Retinal pigment epithelial cell (primary cell): ENCODE results near the gene BACE1-AS.

Source experiments
- DNase-seq: peaks from one replicate; pipeline ENCODE4 v3.0.0-alpha.2; 2010; ENCODE audit warnings: low read depth
- H3K4me3 ChIP-seq: 2 replicates; pipeline ENCODE4 v1.5.1; 2011; ENCODE audit warnings: mild to moderate bottlenecking, low read length, control low read depth, moderate library complexity
- CTCF ChIP-seq: conservative IDR thresholded peaks from 2 replicates; pipeline ENCODE4 v1.5.1; 2011; ENCODE audit warnings: low read depth, low read length, control low read depth, inconsistent platforms

The BACE1-AS gene

DNA sequence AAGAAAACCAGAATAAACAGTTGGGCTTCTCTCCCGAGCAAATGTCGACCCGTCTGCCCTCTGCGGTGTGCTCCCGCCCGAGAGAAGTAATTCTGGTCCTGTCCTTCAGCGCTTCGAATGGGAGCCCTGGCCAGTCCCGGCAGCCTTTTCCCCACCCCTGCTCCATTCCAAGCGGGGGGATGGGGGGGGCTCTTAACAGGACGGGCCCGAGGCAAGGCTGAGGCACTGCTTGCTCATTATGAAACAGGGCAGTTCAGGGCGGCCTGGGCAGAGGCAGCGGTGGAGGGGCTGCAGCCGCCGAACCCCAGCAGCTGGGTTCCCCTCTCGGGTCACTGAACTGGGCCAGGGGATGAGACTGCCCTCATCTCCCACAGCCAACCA, 9.1 kb downstream of the BACE1-AS start:
- H3K4me3 ChIP-seq, result no peak overlapping the region
- DNase-seq, result no peak
- TF ChIP-seq CTCF, result no peak

DNA sequence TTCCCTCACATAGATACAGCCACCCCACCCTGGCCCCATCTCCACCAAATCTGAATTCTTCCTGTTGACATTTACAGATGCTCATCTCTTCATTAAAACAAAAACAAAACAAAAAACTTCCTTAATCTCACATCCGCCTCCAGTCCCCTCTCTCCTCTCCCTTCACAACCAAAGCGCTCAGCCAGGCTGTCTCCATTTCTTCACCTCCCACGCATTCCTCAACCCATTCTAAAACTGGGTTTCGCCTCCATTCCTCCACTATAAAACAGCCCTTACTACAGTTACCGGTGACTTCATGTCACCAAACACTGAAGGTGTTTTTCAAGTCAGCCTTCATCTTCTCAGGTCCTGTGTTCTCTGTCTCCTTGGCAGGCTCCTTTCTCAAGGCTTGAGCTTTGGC, 9.6 kb downstream of the BACE1-AS start:
- DNase-seq, result no peak
- no peak for TF ChIP-seq CTCF
- no peak overlapping the region for H3K4me3 ChIP-seq

DNA sequence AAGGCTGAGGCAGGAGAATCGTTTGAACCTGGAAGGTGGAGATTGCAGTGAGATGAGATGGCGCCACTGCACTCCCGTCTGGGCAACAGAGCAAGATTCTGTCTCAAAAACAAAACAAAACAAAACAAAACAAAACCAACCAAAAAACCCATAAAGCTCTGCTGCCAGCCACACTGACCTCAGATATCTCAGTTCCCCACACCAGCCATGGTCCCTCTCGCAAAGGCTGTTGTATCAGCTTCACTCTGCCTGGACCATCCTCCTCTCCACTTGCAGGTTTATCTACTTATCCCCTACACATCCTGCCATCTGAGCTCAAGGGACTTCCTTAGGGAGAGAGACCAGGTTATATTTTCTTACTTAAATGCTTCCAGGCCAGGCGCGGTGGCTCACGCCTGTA, 11.1 kb downstream of the BACE1-AS start:
- DNase-seq, result no peak
- TF ChIP-seq CTCF, result no peak
- H3K4me3 ChIP-seq, result no peak overlapping the region

GRCh38 chr11:117303101-117303500, 12.0 kb downstream of the BACE1-AS start:
- DNase-seq, result no peak
- no peak for TF ChIP-seq CTCF

GRCh38 chr11:117303646-117304315, 12.6 kb downstream of the BACE1-AS start:
- DNase-seq, result no peak
- no peak for TF ChIP-seq CTCF
- H3K4me3 ChIP-seq, result no peak overlapping the region

More at GRCh38 chr11:117303101-117303500, 12.0 kb downstream of the BACE1-AS start:
- no peak overlapping the region for H3K4me3 ChIP-seq

DNA sequence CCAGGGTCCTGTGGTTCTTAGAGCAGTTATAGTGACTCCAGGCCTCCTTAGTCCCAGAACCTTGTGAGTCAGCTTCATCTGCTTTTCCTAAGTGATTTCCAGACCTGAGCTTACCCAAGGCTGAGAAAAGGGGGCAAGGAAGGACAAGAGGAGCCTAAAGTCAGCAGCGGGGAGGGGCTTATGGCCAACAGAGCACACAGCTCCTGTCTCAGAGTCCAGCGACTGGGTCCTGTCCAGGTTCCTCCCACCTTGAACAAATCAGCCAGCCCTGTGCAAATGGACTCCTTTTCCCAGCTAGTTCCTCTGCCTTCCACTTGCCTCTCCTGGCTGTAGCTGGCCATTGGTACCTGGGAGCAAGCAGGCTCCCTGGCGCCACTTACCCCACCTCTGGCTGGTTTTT, 14.0 kb downstream of the BACE1-AS start:
- H3K4me3 ChIP-seq, result no peak overlapping the region
- TF ChIP-seq CTCF, result no peak
- DNase-seq, result no peak

GRCh38 chr11:117309310-117309709, 18.2 kb downstream of the BACE1-AS start:
- no peak for TF ChIP-seq CTCF
- DNase-seq, result no peak

More at GRCh38 chr11:117309310-117309709, 18.2 kb downstream of the BACE1-AS start:
- H3K4me3 ChIP-seq, result no peak overlapping the region
